ENCODE measurements around the gene DHRS7B. TPM values are rescaled to one million over a fixed set of nuclear protein-coding genes. Genes with fewer than 3 reads are reported as not detected.

Gene DHRS7B
- total and polyA plus RNA-seq, 11 donors: 20.2 to 45.2 (median 35.7) TPM

GRCh38 chr17:21239680-21240368 lies 113.1 kb downstream of the DHRS7B start:
- H3K36me3 ChIP-seq: peaks cover 0 to 14% (median 0%) of the 10 kb centered on the region in 9 donors
- H3K9me3 ChIP-seq: no peaks in the 10 kb centered on the region
- no peak overlapping the region for H3K27ac ChIP-seq
- DNase-seq: peak in 1 of 5 donors; percentile 44
- intact Hi-C loops (cut with DNase I): loop anchor here in 4 of 10 donors (10.0 kb wide), 1 partner anchor 115 kb away; the partner anchor contains the start of gene DHRS7B (in 4 of the 4)
- TF ChIP-seq POLR2A (IDR thresholded peaks at IDR 0.05): no peak
- TF ChIP-seq CTCF (IDR thresholded peaks at IDR 0.05): peak; percentile 16 to 57 (median 34)
- WGBS, 4 donors: 72 to 79% (median 78%) methylated on average over 11 to 12 of the region's 12 CpGs
- ATAC-seq: peak in 1 of 4 donors; percentile 7
- no peak overlapping the region for H3K4me3 ChIP-seq
- H3K4me1 ChIP-seq: peaks cover 0 to 27% (median 14%) of the 10 kb centered on the region in 12 donors
- H3K27me3 ChIP-seq: no peaks in the 10 kb centered on the region

DNA sequence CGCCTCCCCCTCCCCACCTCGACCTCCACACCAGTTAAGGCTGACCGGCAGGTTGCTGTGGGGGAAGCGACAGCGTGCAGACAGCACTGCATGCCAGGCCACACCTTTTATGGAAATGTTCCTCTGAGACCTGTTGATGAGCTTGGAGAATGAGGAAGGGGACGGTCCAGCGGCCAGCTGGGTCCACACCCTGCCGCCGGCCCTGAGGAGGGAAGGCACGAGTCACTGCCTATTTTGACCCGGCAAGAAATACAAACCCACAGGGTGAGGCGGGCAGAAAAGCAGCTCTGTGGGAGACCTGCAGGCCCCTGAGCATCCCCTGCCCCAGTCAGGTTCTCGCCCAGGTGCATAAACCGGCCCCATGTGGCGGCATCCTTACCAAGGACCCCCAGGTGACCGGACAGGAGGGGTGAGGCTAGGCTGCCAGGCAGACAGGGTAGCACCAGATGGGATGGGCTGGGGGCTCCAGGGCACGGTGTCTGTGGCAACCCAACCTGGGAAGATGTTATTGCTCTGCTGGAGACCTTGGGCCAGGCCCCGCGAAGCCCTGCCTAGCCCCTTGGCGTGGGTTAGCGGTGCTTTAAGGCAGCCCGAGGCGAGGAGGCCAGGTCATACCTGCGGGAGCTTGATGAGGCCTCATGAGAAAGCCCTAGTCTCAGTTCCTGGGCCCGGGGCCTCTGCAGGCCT lies 113.7 kb downstream of the DHRS7B start:
- Histone ChIP-seq H3K4me1 (peaks cover 0 to 29% (median 15%) of the 10 kb centered on the region in 12 donors), H3K36me3 (peaks cover 0 to 14% (median 0%) of the 10 kb centered on the region in 9 donors), H3K9me3 (no peaks in the 10 kb centered on the region), H3K4me3 (no peak overlapping the region), H3K27ac (no peak overlapping the region), H3K27me3 (no peaks in the 10 kb centered on the region)
- WGBS, 4 donors: 71 to 80% (median 76%) methylated on average over 24 to 25 of the region's 25 CpGs
- no peak for TF ChIP-seq POLR2A (IDR thresholded peaks at IDR 0.05)
- TF ChIP-seq CTCF (IDR thresholded peaks at IDR 0.05): no peak
- intact Hi-C loops (cut with DNase I): loop anchor here in 4 of 10 donors (10.0 kb wide), 1 partner anchor 116 kb away; the partner anchor contains the start of gene DHRS7B (in 4 of the 4)
- DNase-seq (peak in 1 of 5 donors; percentile 54), ATAC-seq (no peak)

Other genes with a start within 250 kb of the DHRS7B start
- gene USP22, start 84.0 kb upstream of the DHRS7B start, total RNA-seq: 100 to 1,000 TPM; 120 to 207 (median 193) TPM
- gene USP22, start 84.0 kb upstream of the DHRS7B start, polyA plus RNA-seq: 10 to 100 TPM; 33.7 to 95.1 TPM
- 10 to 100 TPM; 23.2 to 46.6 (median 32.0) TPM for gene TMEM11, start 87.2 kb downstream of the DHRS7B start, total RNA-seq
- gene TMEM11, start 87.2 kb downstream of the DHRS7B start, polyA plus RNA-seq: 10 to 100 TPM; 59.2 to 59.7 TPM
- gene NATD1, start 126.4 kb downstream of the DHRS7B start, total RNA-seq: 10 to 100 TPM; 12.8 to 38.4 (median 19.8) TPM
- 1 to 10 TPM; 8.0 to 8.4 TPM for gene NATD1, start 126.4 kb downstream of the DHRS7B start, polyA plus RNA-seq
- gene MAP2K3, start 157.7 kb downstream of the DHRS7B start, total RNA-seq: 100 to 1,000 TPM in 1 of 9 donors, 10 to 100 TPM in 8; 29.4 to 170 (median 54.4) TPM
- gene MAP2K3, start 157.7 kb downstream of the DHRS7B start, polyA plus RNA-seq: 100 to 1,000 TPM in 1 of 2 donors, 10 to 100 TPM in 1; 29.6 to 156 TPM
- 10 to 100 TPM in 3 of 9 donors, 1 to 10 TPM in 6; 7.5 to 24.2 (median 9.1) TPM for gene KCNJ12, start 249.4 kb downstream of the DHRS7B start, total RNA-seq
- 1 to 10 TPM; 6.6 to 7.3 TPM for gene KCNJ12, start 249.4 kb downstream of the DHRS7B start, polyA plus RNA-seq

Measured in heart left ventricle (tissue), 16 donors.